ENCODE data around the gene COIL.

The COIL gene

DNA sequence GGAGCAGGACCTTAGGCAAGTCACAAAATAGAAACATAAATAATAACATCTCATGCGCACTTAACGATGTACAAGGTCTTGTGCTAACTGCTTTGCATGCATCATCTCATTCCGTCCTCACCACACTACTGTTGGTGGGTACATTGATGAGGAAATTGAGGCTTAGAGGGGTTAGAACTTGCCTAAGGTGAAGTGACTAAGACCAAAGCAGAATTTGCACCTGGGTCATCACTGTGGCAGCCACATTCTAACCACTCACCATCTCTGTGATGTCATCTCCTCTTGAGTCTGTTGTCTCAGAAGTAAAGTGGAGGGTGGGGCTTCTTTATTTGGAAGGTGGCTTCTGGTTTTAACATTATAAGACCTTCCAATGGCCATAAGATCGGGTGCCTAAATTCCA is 26.6 kb downstream of the COIL start:
- DNase-seq = peak in 1 of 5 experiments; percentile 31

DNA sequence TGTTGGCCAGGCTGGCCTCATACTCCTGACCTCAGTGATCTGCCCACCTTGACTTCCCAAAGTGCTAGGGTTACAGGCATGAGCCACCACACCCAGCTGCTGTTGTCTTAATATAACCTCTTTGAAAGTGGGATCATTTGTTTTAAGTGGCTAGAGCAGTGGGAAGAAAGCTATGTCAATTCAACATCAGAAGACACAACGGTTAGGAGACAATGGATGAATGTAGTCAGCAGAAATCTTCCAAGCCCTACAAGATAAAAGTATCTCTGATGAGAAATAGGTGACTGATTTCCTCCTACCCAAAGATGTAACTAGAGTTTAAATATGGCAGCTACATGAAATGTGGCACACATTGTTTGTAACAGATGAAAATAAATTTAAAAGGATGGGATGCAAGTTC is 27.0 kb downstream of the COIL start:
- DNase-seq = no peak

DNA sequence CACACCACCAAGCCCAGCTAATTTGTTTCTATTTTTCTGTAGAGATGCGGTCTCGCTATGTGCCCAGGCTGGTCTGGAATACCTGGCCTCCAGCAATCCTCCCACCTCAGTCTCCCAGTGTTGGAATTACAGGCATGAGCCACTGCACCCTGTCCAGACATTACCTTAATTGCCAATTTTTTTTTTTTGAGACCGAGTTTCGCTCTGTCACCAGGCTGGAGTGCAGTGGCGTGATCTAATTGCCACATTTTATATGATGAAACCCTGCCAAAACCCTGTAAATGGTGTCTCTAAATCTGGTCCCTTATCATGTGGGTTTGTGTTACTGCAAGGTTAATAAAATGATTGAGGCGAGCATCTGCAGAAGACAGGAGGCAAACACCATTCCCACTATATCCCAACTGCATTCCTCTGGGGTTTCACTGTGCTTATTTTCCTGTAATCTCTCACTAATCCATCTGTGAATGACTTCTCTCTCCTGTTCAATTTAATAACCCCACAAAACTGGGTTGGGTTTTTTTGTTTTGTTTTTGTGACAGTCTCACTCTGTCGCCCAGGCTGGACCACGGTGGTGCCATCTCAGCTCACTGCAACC is 27.6 kb downstream of the COIL start:
- DNase-seq = no peak

DNA sequence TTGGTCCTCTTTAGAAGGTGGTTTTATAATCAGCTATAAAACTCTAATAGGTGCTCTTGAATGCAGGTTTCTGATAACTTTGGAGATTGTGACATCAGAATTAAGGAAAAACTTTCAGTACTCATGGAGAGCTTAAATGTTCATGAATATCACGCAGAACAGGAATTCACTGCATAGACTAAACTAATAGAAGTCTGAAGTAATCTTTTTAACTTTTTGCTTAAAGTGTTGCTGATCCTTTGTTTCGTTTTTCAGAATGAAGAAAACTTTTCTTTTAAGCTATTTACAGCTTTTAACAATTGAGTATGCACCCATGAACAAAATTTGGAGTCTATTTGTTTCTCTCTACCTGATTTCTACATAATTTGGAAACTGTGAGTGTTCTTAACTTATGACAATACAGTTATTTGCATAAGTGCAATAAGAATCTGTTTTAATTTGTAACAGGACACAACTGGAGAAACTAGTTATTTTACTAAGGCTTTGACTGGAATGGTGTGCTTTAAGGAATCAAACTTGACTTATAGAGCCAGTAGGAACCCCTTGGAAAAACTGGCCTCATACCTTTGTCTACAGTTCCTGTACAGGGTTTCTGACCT is 30.0 kb downstream of the COIL start:
- no peak for DNase-seq

DNA sequence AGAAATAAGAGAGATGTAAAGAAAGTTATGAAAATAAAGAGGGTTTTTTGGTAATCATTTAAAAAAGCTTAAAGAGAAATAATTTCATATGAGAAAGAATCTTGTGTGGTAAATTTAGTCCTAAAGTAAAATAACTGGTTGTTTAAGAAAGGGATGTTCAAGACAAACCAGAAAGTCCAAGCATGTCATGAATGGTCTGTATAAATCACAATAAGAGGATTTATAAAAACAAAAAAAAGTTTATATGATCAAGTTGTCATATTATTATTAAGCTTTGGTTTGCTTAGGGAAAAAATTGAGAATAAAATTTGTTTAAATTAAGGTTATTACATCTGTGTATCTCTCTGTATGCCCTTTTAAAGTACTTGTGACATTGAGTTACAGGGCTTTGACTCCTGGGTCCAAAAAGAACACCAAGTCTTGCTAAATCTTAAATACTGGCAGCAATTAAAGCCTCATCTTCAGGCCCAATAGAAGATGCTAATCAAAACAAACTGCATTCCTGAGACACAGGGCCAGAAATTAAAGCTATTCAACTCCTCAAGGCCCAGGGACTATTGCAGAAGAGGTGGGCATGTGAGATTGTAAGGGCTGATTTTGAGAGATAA is 31.4 kb downstream of the COIL start:
- DNase-seq = peak in 1 of 5 experiments; percentile 30

DNA sequence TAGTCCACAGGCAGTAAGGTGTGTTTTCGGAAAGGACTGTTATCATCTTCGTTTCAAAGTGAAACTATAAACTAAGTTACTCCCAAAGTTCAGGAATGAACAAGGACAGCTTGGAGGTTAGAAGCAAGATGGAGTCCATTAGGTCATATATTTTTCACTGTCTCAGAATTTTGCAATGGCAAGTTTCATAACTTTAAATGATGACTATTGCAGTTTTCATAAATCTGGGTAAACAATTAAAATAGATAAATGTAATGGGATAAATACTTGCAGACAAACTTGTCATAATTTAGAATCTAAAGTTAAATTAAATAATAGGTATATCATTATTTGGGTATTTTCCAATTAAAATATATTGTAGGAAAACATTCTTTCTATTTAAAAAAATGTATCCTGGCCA is 32.3 kb downstream of the COIL start:
- DNase-seq = no peak

DNA sequence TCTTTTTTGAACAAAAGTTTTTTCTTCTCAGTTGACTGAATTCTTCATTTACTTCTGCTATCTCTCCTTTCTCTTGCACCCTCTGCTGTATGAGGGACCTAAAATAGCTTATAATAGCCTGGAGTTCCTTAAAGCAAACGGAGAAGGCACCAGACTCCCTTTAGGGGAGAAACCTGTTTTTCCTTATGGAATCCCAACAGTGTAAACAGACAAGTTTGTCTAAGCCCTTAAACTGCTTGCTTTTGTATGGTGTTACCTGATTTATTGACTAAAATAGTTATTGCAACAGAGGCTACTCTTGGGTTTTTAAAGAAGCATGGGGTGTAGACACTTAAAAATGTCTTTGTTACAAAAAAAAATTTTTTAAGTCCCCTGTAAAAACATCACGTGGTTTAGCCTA is 34.1 kb downstream of the COIL start:
- no peak for DNase-seq

DNA sequence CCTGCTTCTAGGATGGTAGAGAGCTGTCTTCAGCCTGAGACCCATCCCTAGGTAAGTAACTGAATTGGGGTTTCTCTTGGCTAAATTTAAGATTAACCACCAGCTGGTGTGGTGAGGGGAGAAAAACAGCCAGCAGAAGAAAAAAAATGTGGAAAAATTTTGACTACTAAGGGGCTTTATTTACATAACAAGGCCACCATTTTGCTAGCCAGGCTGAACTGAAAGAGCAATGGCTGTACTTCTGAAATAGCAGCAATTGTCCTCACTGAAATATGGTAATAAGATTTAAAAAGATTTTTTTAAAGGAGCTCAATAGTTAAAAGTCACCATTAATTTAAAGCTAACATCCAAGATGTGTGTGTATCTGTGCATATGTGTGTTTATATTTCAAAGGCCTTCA is 34.6 kb downstream of the COIL start:
- DNase-seq = no peak

DNA sequence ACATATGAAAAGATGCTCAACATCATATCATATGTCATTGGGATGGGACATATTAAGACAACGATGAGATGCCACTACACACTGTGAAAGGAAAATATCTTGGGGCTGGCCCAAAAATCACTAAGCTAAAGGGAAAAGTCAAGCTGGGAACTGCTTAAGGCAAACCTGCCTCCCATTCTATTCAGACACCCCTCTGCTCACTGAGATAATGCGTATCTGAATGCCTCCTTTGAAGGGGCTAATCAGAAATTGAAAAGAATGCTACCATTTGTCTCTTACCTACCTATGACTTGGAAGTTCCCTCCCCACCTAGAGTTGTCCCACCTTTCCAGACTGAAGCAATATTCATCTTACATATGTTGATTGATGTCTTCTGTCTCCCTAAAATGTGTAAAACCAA is 35.8 kb downstream of the COIL start:
- no peak for DNase-seq

DNA sequence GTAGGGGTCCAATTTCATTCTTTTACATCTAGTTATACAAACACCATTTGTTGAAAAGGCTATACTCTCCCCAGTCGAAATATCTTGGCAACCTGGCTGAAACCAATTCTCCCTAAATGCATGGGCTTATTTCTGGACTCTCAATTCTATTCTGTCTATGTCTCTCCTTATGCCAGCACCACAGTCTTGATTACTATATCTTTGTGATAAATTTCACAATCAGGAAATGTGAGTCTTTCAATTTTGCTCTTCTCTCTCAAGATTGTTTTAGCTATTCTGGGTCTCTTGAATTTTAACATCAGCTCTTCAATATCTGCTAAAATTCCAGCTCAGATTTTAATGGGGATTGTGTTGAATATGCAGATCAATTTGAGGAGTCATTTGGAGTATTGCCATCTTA is 41.1 kb downstream of the COIL start:
- no peak for DNase-seq

DNA sequence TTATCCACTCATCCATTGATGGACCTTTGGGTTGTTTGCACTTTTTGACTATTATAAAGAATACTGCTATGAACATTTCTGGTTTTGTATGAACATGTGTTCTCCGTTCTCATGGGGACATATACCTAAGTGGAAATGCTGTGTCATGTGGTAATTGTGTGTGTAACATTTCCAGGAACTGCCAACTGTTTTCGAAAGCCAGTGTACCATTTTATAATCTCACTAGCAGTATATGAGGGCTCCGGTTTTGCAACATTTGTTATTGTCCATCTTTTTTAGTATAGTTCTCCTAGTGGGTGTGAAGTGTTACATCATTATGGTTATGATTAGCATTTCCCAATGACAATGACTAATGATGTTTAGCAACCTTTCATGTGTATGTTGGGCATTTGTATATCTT is 41.9 kb downstream of the COIL start:
- peak in 1 of 5 experiments; percentile 36 for DNase-seq

DNA sequence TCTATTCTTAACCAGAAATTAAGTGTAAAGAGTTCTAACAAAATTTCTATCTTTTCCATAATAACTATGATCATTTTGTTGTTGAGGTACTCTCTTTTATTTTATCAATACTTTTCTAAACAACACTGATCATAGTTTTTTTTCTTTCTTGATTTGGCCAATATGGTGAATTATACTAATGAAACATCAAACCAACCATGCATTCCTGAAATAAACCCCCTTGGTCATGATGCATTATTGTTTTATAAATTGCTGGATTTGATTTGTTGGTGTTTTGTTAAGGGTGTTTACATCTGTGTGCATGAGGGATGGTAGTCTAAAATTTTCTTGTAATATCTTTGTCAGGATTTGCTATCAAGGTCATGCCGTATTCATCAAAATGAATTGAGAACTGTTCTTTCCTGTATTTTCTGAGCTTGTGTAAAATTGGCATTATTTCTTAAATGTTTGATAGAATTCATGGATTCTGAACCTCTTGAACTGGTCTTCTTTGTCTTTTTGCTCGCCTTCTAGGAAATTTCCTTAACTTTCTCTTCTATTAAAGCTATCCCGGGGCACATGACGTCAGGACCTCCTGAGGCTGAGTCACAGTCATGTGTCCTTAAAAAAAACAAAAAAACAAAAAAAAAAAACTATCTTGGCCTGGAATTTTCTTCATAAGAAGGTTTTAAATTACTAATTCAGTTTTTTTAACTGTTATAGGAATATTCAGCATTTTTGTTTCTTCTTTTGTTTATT is 43.1 kb downstream of the COIL start:
- no peak for DNase-seq

DNA sequence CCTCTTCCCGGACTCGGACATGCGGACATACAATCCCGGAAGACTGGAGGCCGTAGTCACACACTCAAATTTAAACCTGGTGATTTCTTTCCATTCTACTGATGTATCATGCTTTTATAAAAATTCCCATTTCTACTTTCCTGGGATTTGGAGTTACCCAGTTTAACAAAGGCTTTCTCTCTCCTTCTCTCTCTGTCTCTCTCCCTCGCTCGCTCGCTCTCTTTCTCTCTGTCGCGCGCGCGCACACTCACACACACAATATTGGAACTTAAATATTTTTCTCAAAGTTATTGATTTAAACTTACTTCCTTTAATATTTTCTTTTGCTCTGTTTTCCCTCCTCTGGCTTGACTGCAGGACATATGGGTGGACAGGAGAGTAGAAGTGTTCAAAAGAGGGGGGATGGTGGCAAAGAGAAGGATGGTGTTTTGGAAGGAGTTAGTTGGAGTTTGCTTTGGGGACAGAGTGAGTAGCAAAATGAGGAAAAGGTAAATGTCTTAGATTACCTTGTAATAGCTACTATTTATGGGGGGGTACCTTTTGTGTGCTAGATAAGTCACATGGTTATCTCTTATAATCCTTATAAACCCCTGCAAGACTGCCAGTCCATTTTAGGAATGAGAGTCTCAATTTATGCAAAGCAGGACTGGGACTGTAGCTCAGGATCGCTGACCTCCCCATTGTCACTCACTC is 46.1 kb downstream of the COIL start:
- no peak for DNase-seq

DNA sequence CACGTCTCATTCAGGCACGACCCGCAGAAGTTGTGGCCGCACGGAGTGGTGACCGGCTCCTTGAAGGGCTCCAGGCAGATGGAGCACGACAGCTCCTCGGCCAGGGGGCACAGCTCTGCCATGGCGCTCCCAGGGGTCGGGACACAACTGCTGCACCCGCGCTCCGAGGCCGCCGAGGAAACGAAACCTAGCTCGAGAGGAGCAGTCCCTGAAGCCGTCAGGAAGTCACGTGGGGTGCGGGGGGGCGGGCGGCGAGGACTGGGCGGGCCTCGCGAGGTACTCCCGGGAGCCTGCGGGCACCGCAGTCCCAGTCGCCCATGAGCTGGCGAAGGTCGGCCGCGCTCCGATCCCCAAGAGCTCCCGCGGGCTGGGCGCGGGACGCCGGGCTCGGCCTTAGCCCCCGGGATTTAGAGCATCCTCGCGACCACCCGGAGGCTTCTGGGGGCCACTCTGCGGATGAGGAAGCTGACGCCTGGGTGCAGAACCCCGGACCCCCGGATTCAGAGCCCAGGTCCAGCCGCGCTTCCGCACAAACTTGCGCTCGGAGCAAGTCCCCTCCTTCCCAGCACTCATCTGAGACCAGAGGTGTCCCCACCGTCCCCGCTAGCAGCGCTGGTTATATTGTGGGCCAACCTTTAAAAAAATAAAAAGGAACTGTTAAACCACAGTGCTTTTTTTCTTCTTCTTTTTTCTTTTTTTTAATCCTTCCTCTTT is 46.8 kb downstream of the COIL start, which contains the start of gene TRIM25:
Gene TRIM25 (minus strand): TSS at position 183 of the 714 bp plus-strand sequence. CDS start 61 bp downstream, at position 122.
- peak; percentile 72 to 94 (median 84) for DNase-seq

DNA sequence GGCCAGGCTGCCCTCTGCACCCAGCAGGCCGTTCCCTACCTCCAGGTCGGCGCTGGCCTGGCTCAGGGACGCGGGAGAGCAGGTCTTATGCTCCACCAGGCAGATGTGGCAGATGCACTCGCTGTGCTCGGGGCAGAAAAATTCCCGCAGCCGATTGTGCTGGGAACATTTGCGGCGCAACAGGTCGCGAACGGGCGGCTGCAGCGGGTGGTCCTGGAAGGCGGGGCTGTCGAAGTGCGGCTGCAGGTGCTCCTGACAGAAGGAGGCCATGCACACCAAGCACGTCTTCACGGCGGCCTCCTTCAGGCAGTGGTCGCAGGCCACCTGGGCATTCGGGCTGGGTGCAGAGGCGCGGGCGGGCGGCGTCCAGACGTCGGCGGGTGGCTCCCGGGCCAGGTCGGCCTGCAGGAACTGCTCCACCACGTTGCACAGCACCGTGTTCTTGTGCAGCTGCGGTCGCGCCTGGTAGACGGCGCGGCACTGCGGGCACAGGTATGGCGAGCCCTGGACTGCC is 47.4 kb downstream of the COIL start:
- DNase-seq = no peak

DNA sequence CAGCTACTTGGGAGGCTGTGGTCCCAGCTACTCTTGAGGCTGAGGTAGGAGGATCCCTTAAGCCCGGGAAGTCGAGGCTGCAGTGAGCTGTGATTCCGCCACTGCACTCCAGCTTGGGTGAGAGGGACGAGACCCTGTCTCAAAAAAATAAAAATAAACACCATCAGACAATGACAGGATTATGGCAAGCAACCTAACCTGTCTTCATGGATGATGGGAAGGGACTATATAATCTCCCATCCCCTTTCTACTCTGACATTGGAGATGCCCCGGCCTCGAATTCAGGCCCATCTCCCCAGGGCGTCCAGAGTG is 47.9 kb downstream of the COIL start:
- DNase-seq = no peak

DNA sequence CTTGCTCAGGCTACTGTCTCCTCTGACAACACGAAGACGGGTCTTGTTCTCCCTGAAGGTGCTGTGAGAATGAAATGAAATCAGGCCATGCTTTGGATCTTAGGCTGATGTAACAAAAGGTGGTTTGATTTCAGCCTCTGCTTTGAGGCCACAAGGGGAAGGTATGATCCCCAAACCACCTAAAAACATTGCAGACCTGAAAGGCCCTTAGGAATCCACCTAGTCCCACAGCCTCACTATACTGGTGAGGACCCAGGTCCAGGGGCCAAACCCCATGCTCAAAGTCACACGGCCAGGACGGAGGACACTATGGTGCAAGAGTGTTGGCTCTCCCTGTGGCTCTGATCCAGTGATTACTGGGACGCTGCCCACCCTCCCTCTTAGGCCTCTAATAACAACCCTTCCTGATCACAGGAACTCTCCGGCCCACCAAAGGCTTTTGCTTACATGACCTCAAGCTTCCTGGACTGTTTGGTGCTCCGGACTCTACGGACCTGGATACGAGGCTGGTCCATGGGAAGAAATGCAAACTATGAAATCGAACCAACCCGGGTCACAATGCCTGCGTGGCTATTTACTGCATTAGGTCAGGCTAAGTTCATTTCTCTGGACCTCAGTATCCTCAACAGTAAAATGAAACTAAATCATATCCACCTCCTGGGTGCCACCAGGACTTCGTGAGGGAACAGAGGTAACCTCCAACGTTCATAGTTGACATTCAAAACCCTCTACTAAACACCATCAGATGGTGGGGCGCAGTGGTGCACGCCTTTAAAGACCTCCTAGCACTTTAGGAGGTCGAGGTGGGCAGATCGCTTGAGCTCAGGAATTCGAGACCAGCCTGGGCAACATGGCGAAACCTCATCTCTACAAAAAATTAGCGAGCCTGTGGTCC is 48.5 kb downstream of the COIL start:
- no peak for DNase-seq

DNA sequence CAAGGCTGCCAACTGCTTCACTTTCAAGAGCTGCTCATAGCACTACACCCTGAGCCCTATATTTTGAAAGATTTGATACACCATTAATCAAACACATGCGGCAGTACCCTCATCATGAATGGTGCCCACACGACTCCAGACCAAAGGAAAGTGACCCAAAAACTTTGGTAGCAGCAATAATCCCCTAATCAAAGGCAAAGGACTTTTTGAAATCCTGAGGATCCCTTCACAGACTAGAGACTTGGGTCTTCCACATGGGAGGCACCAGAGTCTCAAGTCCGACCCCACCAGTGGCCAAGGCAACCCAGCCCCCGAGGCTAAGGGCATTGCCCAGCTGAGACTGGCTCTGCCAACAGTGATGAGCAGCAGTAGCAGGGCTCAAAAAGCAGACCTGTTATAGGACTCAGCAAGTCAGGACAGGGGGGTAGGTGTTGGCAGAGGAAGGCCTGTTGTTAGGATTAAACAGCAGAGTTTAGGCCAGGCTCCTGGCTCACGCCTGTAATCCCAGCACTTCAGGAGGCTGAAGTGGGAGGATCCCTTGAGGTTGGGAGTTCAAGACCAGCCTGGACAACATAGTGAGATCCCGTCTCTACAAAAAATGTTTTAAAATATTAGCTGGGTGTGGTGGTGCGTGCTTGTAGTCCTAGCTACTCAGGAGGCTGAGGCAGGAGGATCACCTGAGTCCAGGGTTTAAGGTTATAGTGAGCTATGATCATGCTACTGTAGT is 50.2 kb downstream of the COIL start:
- no peak for DNase-seq

DNA sequence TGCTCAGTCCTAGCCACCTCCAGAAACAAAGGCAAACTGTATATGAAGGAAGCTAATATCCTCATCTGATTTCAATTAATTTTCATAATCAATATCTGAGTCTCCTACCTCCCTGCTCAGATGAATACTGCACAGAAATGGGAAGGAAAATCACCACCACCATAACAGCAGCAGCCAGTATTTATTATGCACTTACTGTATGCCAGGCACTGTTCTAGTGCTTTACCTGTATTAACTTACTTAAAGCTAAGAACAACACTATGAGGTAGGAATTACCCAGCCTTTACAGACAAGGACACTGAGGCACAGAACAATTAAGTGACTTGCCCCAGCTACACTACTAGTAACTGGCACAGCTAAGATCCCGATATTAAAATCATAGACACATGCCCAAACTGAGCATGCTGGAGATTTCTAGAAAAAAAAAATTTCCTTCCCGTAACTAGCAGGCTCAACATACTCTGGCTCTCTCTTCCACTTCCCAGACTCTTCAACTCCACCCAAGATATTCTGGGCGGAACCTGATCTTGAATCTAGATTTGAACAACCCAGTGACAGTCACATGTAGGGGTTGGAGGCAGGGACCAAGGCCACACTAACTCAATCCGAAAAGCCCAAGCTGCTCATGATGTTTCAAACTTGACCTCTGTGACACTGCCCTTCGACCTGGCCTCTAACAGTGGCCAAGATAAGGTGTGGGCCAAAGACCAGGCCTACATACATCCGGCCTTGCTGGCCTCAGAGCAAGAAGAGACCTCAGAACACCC is 50.9 kb downstream of the COIL start:
- DNase-seq = no peak
